ENCODE data around the gene PLCB4. TPM values are rescaled to one million over a fixed set of nuclear protein-coding genes. Genes with fewer than 3 reads are reported as not detected.

Gene PLCB4
- total RNA-seq, 1 experiment from 2014 or later, result not detected

- DNase-seq, result no peak
- H3K79me2 ChIP-seq (ENCODE audit: low read length), result no peaks in the 10 kb centered on the region
- H3K9me2 ChIP-seq (replicated peaks; ENCODE audit: insufficient read depth, low read length), result no peaks in the 10 kb centered on the region
- no peak overlapping the region for H3K9ac ChIP-seq (ENCODE audit: low read length)
- H3K4me2 ChIP-seq (ENCODE audit: low read depth, low read length, poor library complexity, severe bottlenecking), result no peak overlapping the region
- H4K20me1 ChIP-seq (ENCODE audit: insufficient read depth, low read depth, low read length), result no peaks in the 10 kb centered on the region
- H3K9me3 ChIP-seq (ENCODE audit: low read length), result peaks cover 5% of the 10 kb centered on the region; the same call in 1 of the 2 replicates
- H3K4me1 ChIP-seq (ENCODE audit: low read length), result no peaks in the 10 kb centered on the region
- no peak overlapping the region for H3K4me3 ChIP-seq (ENCODE audit: low read length)
- H3K27me3 ChIP-seq (ENCODE audit: low read length), result no peaks in the 10 kb centered on the region
- H2AFZ ChIP-seq (ENCODE audit: low read length), result no peak overlapping the region
- no peak overlapping the region for H3K27ac ChIP-seq (ENCODE audit: low read length)
- H3K36me3 ChIP-seq (ENCODE audit: insufficient read depth, low read length), result no peaks in the 10 kb centered on the region
Measured at GRCh38 chr20:9311132-9311531, 242.2 kb downstream of the PLCB4 start.

DNA sequence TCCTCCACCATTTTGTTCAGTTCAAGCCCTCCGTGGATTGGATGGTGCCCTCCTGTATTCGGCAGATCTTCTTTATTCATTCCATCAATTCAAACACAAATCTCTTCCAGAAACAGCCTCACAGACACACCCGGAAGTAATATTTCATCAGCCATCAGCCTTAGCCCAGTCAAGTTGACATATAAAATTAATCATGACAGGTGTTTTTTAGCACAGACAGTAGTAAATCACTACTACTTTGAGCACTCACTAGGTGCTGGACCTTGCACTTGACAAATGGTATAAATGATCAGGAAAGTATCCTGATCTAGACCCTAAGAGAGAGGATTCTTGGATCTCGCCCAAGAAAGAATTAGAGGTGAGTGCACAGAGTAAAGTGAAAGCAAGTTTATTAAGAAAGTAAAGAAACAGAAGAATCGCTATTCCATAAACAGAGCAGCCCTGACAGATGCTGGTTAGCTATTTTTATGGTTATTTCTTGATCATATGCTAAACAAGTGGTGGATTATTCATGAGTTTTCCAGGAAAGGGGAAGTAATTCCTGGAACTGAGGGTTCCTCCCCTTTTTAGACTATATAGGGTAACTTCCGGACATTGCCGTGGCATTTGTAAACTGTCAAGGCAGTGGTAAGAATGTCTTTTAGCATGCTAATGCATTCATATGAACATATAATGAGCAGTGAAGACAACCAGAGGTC, 250.9 kb downstream of the PLCB4 start:
- H3K9me3 ChIP-seq (ENCODE audit: low read length), result no peaks in the 10 kb centered on the region
- no peak overlapping the region for H3K4me2 ChIP-seq (ENCODE audit: low read depth, low read length, poor library complexity, severe bottlenecking)
- DNase-seq, result no peak
- H3K9me2 ChIP-seq (replicated peaks; ENCODE audit: insufficient read depth, low read length), result no peaks in the 10 kb centered on the region
- no peaks in the 10 kb centered on the region for H3K27me3 ChIP-seq (ENCODE audit: low read length)
- H3K4me1 ChIP-seq (ENCODE audit: low read length), result no peaks in the 10 kb centered on the region
- no peak overlapping the region for H3K27ac ChIP-seq (ENCODE audit: low read length)
- no peaks in the 10 kb centered on the region for H3K79me2 ChIP-seq (ENCODE audit: low read length)
- no peak overlapping the region for H3K4me3 ChIP-seq (ENCODE audit: low read length)
- H3K36me3 ChIP-seq (ENCODE audit: insufficient read depth, low read length), result no peaks in the 10 kb centered on the region
- no peak overlapping the region for H2AFZ ChIP-seq (ENCODE audit: low read length)
- H3K9ac ChIP-seq (ENCODE audit: low read length), result no peak overlapping the region
- no peaks in the 10 kb centered on the region for H4K20me1 ChIP-seq (ENCODE audit: insufficient read depth, low read depth, low read length)

GRCh38 chr20:9321007-9321406, 252.1 kb downstream of the PLCB4 start:
- H3K4me3 ChIP-seq (ENCODE audit: low read length), result no peak overlapping the region
- no peaks in the 10 kb centered on the region for H3K79me2 ChIP-seq (ENCODE audit: low read length)
- H3K27me3 ChIP-seq (ENCODE audit: low read length), result no peaks in the 10 kb centered on the region
- H3K4me2 ChIP-seq (ENCODE audit: low read depth, low read length, poor library complexity, severe bottlenecking), result no peak overlapping the region
- H3K4me1 ChIP-seq (ENCODE audit: low read length), result no peaks in the 10 kb centered on the region
- no peaks in the 10 kb centered on the region for H3K9me3 ChIP-seq (ENCODE audit: low read length)
- no peak overlapping the region for H3K27ac ChIP-seq (ENCODE audit: low read length)
- no peaks in the 10 kb centered on the region for H4K20me1 ChIP-seq (ENCODE audit: insufficient read depth, low read depth, low read length)
- DNase-seq, result no peak
- H3K9ac ChIP-seq (ENCODE audit: low read length), result no peak overlapping the region
- no peaks in the 10 kb centered on the region for H3K9me2 ChIP-seq (replicated peaks; ENCODE audit: insufficient read depth, low read length)
- no peak overlapping the region for H2AFZ ChIP-seq (ENCODE audit: low read length)
- no peaks in the 10 kb centered on the region for H3K36me3 ChIP-seq (ENCODE audit: insufficient read depth, low read length)

DNA sequence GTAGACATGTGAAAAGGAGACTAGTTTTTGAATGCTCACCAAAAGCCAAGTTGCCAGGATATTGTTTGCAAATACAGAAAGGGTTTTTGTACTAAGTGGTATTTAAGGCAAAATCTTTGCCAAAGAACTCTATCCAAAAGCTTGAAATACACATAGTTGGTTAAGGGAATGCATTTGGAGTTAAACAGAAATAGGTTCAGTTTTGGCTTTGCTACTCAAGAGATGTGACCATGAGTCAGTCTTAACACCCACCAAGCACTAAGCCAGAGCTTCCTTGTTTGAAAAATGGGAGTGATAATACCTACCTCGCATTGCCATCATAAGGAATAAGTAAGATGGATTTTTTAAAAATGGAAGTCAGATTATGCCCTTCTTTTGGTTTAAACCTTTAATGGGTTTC, 253.8 kb downstream of the PLCB4 start:
- Histone ChIP-seq H4K20me1 (ENCODE audit: insufficient read depth, low read depth, low read length) (no peaks in the 10 kb centered on the region), H3K4me2 (ENCODE audit: low read depth, low read length, poor library complexity, severe bottlenecking) (no peak overlapping the region), H3K9me2 (replicated peaks; ENCODE audit: insufficient read depth, low read length) (no peaks in the 10 kb centered on the region), H3K79me2 (ENCODE audit: low read length) (no peaks in the 10 kb centered on the region), H2AFZ (ENCODE audit: low read length) (no peak overlapping the region), H3K4me3 (ENCODE audit: low read length) (no peak overlapping the region), H3K27ac (ENCODE audit: low read length) (no peak overlapping the region), H3K36me3 (ENCODE audit: insufficient read depth, low read length) (no peaks in the 10 kb centered on the region), H3K4me1 (ENCODE audit: low read length) (no peaks in the 10 kb centered on the region), H3K27me3 (ENCODE audit: low read length) (no peaks in the 10 kb centered on the region), H3K9me3 (ENCODE audit: low read length) (no peaks in the 10 kb centered on the region), H3K9ac (ENCODE audit: low read length) (no peak overlapping the region)
- no peak for DNase-seq

DNA sequence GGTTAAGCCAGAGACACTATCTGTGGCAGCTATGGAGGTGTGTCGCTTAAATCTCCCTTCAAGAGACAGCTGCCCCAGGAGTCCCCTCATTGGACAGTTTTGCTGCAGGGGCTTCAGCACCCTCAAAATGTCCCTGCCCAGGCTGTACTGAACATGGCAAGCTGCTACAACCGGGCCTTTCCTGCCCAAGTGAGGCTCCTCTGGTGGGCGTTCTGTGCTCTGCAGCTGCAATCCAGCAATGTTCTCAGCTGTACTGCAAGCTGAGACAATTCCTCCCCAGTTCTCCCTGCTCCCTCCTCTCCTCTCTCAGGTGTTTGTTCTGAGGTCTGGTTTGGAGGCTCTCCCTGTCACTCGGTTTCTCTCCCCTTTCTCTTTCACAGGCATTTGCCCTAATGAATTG, 254.7 kb downstream of the PLCB4 start:
- Histone ChIP-seq H3K27ac (ENCODE audit: low read length) (no peak overlapping the region), H3K4me2 (ENCODE audit: low read depth, low read length, poor library complexity, severe bottlenecking) (no peak overlapping the region), H2AFZ (ENCODE audit: low read length) (no peak overlapping the region), H3K36me3 (ENCODE audit: insufficient read depth, low read length) (no peaks in the 10 kb centered on the region), H3K4me3 (ENCODE audit: low read length) (no peak overlapping the region), H3K79me2 (ENCODE audit: low read length) (no peaks in the 10 kb centered on the region), H3K9ac (ENCODE audit: low read length) (no peak overlapping the region), H3K4me1 (ENCODE audit: low read length) (no peaks in the 10 kb centered on the region), H4K20me1 (ENCODE audit: insufficient read depth, low read depth, low read length) (no peaks in the 10 kb centered on the region), H3K27me3 (ENCODE audit: low read length) (no peaks in the 10 kb centered on the region), H3K9me3 (ENCODE audit: low read length) (no peaks in the 10 kb centered on the region), H3K9me2 (replicated peaks; ENCODE audit: insufficient read depth, low read length) (no peaks in the 10 kb centered on the region)
- DNase-seq, result no peak

- no peak overlapping the region for H3K4me2 ChIP-seq (ENCODE audit: low read depth, low read length, poor library complexity, severe bottlenecking)
- no peak overlapping the region for H3K27ac ChIP-seq (ENCODE audit: low read length)
- no peak overlapping the region for H2AFZ ChIP-seq (ENCODE audit: low read length)
- H3K79me2 ChIP-seq (ENCODE audit: low read length), result no peaks in the 10 kb centered on the region
- H3K4me3 ChIP-seq (ENCODE audit: low read length), result no peak overlapping the region
- H3K4me1 ChIP-seq (ENCODE audit: low read length), result no peaks in the 10 kb centered on the region
- H3K9me3 ChIP-seq (ENCODE audit: low read length), result no peaks in the 10 kb centered on the region
- no peaks in the 10 kb centered on the region for H4K20me1 ChIP-seq (ENCODE audit: insufficient read depth, low read depth, low read length)
- H3K27me3 ChIP-seq (ENCODE audit: low read length), result no peaks in the 10 kb centered on the region
- DNase-seq, result no peak
- no peaks in the 10 kb centered on the region for H3K36me3 ChIP-seq (ENCODE audit: insufficient read depth, low read length)
- H3K9me2 ChIP-seq (replicated peaks; ENCODE audit: insufficient read depth, low read length), result no peaks in the 10 kb centered on the region
- H3K9ac ChIP-seq (ENCODE audit: low read length), result no peak overlapping the region
Measured at GRCh38 chr20:9329355-9330101, 260.6 kb downstream of the PLCB4 start.

GRCh38 chr20:9330151-9330550, 261.3 kb downstream of the PLCB4 start:
- Histone ChIP-seq H3K79me2 (ENCODE audit: low read length) (no peaks in the 10 kb centered on the region), H4K20me1 (ENCODE audit: insufficient read depth, low read depth, low read length) (no peaks in the 10 kb centered on the region), H2AFZ (ENCODE audit: low read length) (no peak overlapping the region), H3K36me3 (ENCODE audit: insufficient read depth, low read length) (no peaks in the 10 kb centered on the region), H3K4me3 (ENCODE audit: low read length) (no peak overlapping the region), H3K9ac (ENCODE audit: low read length) (no peak overlapping the region), H3K9me3 (ENCODE audit: low read length) (no peaks in the 10 kb centered on the region), H3K27ac (ENCODE audit: low read length) (no peak overlapping the region), H3K27me3 (ENCODE audit: low read length) (no peaks in the 10 kb centered on the region), H3K4me1 (ENCODE audit: low read length) (no peaks in the 10 kb centered on the region), H3K4me2 (ENCODE audit: low read depth, low read length, poor library complexity, severe bottlenecking) (no peak overlapping the region), H3K9me2 (replicated peaks; ENCODE audit: insufficient read depth, low read length) (no peaks in the 10 kb centered on the region)
- no peak for DNase-seq

- no peaks in the 10 kb centered on the region for H3K36me3 ChIP-seq (ENCODE audit: insufficient read depth, low read length)
- no peaks in the 10 kb centered on the region for H3K27me3 ChIP-seq (ENCODE audit: low read length)
- H2AFZ ChIP-seq (ENCODE audit: low read length), result no peak overlapping the region
- H3K9me3 ChIP-seq (ENCODE audit: low read length), result no peaks in the 10 kb centered on the region
- no peak overlapping the region for H3K4me3 ChIP-seq (ENCODE audit: low read length)
- no peaks in the 10 kb centered on the region for H3K79me2 ChIP-seq (ENCODE audit: low read length)
- H3K9ac ChIP-seq (ENCODE audit: low read length), result no peak overlapping the region
- no peaks in the 10 kb centered on the region for H3K9me2 ChIP-seq (replicated peaks; ENCODE audit: insufficient read depth, low read length)
- no peak overlapping the region for H3K27ac ChIP-seq (ENCODE audit: low read length)
- H4K20me1 ChIP-seq (ENCODE audit: insufficient read depth, low read depth, low read length), result no peaks in the 10 kb centered on the region
- no peak for DNase-seq
- H3K4me1 ChIP-seq (ENCODE audit: low read length), result no peaks in the 10 kb centered on the region
- no peak overlapping the region for H3K4me2 ChIP-seq (ENCODE audit: low read depth, low read length, poor library complexity, severe bottlenecking)
Measured at GRCh38 chr20:9331707-9332435, 263.0 kb downstream of the PLCB4 start.

All from Karpas-422 (cell line).